Keratinocyte (primary cell): ENCODE results near the gene HIVEP2.

Experiments used
- EZH2 ChIP-seq: IDR thresholded peaks from one replicate; pipeline ENCODE4 v1.6.1; 2012; ENCODE audit warnings: inconsistent platforms, mild to moderate bottlenecking, low read length, moderate library complexity
- TF ChIP-seq, protein P1 (sequence below), 3 experiments: IDR thresholded peaks in 1 of 3; conservative IDR thresholded peaks in 1 of 3; optimal IDR thresholded peaks in 1 of 3; 2 replicates in 2 of 3; 3 replicates in 1 of 3; pipeline versions ENCODE3 to v1.5.1; 2011; ENCODE audit warnings: low read length in 3 of 3, mild to moderate bottlenecking in 3 of 3, moderate library complexity in 2 of 3, control low read depth in 1 of 3, inconsistent platforms in 1 of 3; ENCODE audit not compliant: insufficient read depth in 2 of 3; ENCODE audit errors: extremely low read depth in 1 of 3

GRCh38 chr6:142937986-142938385 lies 7.0 kb downstream of the HIVEP2 start:
- TF ChIP-seq, protein P1, sequence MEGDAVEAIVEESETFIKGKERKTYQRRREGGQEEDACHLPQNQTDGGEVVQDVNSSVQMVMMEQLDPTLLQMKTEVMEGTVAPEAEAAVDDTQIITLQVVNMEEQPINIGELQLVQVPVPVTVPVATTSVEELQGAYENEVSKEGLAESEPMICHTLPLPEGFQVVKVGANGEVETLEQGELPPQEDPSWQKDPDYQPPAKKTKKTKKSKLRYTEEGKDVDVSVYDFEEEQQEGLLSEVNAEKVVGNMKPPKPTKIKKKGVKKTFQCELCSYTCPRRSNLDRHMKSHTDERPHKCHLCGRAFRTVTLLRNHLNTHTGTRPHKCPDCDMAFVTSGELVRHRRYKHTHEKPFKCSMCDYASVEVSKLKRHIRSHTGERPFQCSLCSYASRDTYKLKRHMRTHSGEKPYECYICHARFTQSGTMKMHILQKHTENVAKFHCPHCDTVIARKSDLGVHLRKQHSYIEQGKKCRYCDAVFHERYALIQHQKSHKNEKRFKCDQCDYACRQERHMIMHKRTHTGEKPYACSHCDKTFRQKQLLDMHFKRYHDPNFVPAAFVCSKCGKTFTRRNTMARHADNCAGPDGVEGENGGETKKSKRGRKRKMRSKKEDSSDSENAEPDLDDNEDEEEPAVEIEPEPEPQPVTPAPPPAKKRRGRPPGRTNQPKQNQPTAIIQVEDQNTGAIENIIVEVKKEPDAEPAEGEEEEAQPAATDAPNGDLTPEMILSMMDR (optimal IDR thresholded peaks at IDR 0.05 in 1 of 3, IDR thresholded peaks at IDR 0.05 in 1 of 3, conservative IDR thresholded peaks at IDR 0.05 in 1 of 3; ENCODE audit: extremely low read depth in 1 of 3, insufficient read depth in 2 of 3, low read length in 3 of 3): no peak
- no peak for TF ChIP-seq EZH2
